IPS-NIHi11 (cell line): ENCODE results near the gene ITM2C.
A peak's percentile ranks its signal among the peaks of the same experiment; 100 is the strongest.

Experiments used
- DNase-seq: peaks from one replicate; pipeline ENCODE4 v3.0.0; 2012; ENCODE audit warnings: mixed read lengths, low spot score

ITM2C gene

GRCh38 chr2:230864605-230865306 is at the start of gene ITM2C:
Gene ITM2C, plus strand, starts transcription at chr2:230864942. Its CDS starts 84 bp downstream, at chr2:230865026.
- peak; percentile 86 for DNase-seq

GRCh38 chr2:230815088-230815487 is 49.7 kb upstream of the ITM2C start:
- DNase-seq, result no peak

- DNase-seq, result no peak
These were observed 48.0 kb upstream of the ITM2C start for GRCh38 chr2:230816735-230817134.

- no peak for DNase-seq
These were observed 45.3 kb upstream of the ITM2C start for GRCh38 chr2:230819433-230819832.

GRCh38 chr2:230821261-230821990 is 43.3 kb upstream of the ITM2C start:
- DNase-seq, result no peak

- no peak for DNase-seq
These were observed 42.7 kb upstream of the ITM2C start for GRCh38 chr2:230821991-230822520.

- no peak for DNase-seq
These were observed 41.3 kb upstream of the ITM2C start for GRCh38 chr2:230823264-230823964.

- DNase-seq, result peak; percentile 80
These were observed 40.2 kb upstream of the ITM2C start for GRCh38 chr2:230824406-230824978.

- no peak for DNase-seq
These were observed 39.4 kb upstream of the ITM2C start for GRCh38 chr2:230825354-230825753.

GRCh38 chr2:230827774-230828271 is 36.9 kb upstream of the ITM2C start:
- no peak for DNase-seq

- peak; percentile 31 for DNase-seq
These were observed 36.3 kb upstream of the ITM2C start for GRCh38 chr2:230828272-230828961.

- DNase-seq, result no peak
These were observed 35.4 kb upstream of the ITM2C start for GRCh38 chr2:230829293-230829692.

GRCh38 chr2:230829959-230830358 is 34.8 kb upstream of the ITM2C start:
- DNase-seq, result no peak

- DNase-seq, result no peak
These were observed 34.3 kb upstream of the ITM2C start for GRCh38 chr2:230830428-230830827.

- DNase-seq, result no peak
These were observed 24.4 kb upstream of the ITM2C start for GRCh38 chr2:230840301-230840700.

GRCh38 chr2:230842473-230842872 is 22.3 kb upstream of the ITM2C start:
- no peak for DNase-seq

- no peak for DNase-seq
These were observed 21.6 kb upstream of the ITM2C start for GRCh38 chr2:230843132-230843531.

- DNase-seq, result no peak
These were observed 18.4 kb upstream of the ITM2C start for GRCh38 chr2:230846360-230846759.

GRCh38 chr2:230847883-230848388 is 16.8 kb upstream of the ITM2C start:
- peak; percentile 93 for DNase-seq

GRCh38 chr2:230849633-230850357 is 14.9 kb upstream of the ITM2C start:
- DNase-seq, result peak; percentile 85

- DNase-seq, result no peak
These were observed 14.4 kb upstream of the ITM2C start for GRCh38 chr2:230850358-230850658.
